SK-N-SH (cell line): Measurements from ENCODE around the gene DPAGT1. TPM values are rescaled to one million over a fixed set of nuclear protein-coding genes. Genes with fewer than 3 reads are reported as not detected.

Experiments used
- CTCF ChIA-PET: fragments of 300-600, 350-600 bp; formaldehyde crosslinking; extraction: SDS; loops from one replicate; lab custom pipeline; 2021; lab: Yijun Ruan, JAX
- POLR2A ChIA-PET: fragments of 350-600 bp; sonication (Branson Sonifier 250); formaldehyde crosslinking; extraction: SDS; loops from one replicate; lab custom pipeline; 2020; ENCODE audit warnings: antibody characterized with exemption, inconsistent platforms; lab: Yijun Ruan, JAX
- DNase-seq: peaks from one replicate; pipeline ENCODE4 v3.0.0; 2012
- H2AFZ ChIP-seq: fragments of 200-600 bp; sonication (generic); 2 replicates; pipeline ENCODE4 v1.8.1; 2016; ENCODE audit warnings: antibody characterized with exemption, mild to moderate bottlenecking, low read depth
- H3F3A ChIP-seq: fragments of 200-600 bp; sonication (generic); replicated peaks from 2 replicates; pipeline ENCODE3; 2016; ENCODE audit warnings: antibody characterized with exemption, mild to moderate bottlenecking; ENCODE audit not compliant: insufficient read depth
- H3K27ac ChIP-seq, 2 experiments: fragments of 200-500 bp in 1 of 2; fragments of 200-600 bp in 1 of 2; sonication (Bioruptor generic) in 1 of 2; sonication (generic), shearing (Covaris generic) in 1 of 2; 2 replicates each; pipeline versions ENCODE4 v1.5.1 to v1.6.1; 2014 to 2016; ENCODE audit warnings: low read depth in 2 of 2, inconsistent platforms in 1 of 2, low read length in 1 of 2, mild to moderate bottlenecking in 1 of 2, mixed read lengths in 1 of 2
- H3K27me3 ChIP-seq: fragments of 200-600 bp; sonication (generic), shearing (Covaris generic); 2 replicates; pipeline ENCODE4 v1.6.1; 2016; ENCODE audit warnings: mixed run types; ENCODE audit not compliant: insufficient read depth
- H3K36me3 ChIP-seq, 2 experiments: fragments of 200-500 bp in 1 of 2; fragments of 200-600 bp in 1 of 2; sonication (Bioruptor generic) in 1 of 2; sonication (generic) in 1 of 2; replicated peaks in 1 of 2; 2 replicates each; pipeline versions ENCODE3 to v1.5.1; 2014 to 2016; ENCODE audit warnings: low read length in 1 of 2, mild to moderate bottlenecking in 1 of 2; ENCODE audit not compliant: insufficient read depth in 2 of 2, control insufficient read depth in 1 of 2
- H3K4me1 ChIP-seq, 2 experiments: fragments of 200-500 bp in 1 of 2; fragments of 200-600 bp in 1 of 2; sonication (Bioruptor generic) in 1 of 2; sonication (generic), shearing (Covaris generic) in 1 of 2; 2 replicates each; pipeline versions ENCODE4 v1.5.1 to v1.6.1; 2014 to 2016; ENCODE audit warnings: low read depth in 1 of 2, low read length in 1 of 2, mixed run types in 1 of 2; ENCODE audit not compliant: insufficient read depth in 2 of 2, control insufficient read depth in 1 of 2
- H3K4me2 ChIP-seq: fragments of 200-600 bp; sonication (generic), shearing (Covaris generic); 2 replicates; pipeline ENCODE4 v1.6.1; 2017; ENCODE audit warnings: mixed run types
- H3K4me3 ChIP-seq, 2 experiments: fragments of 200-500 bp in 1 of 2; fragments of 200-600 bp in 1 of 2; sonication (Bioruptor generic) in 1 of 2; sonication (generic), shearing (Covaris generic) in 1 of 2; 2 replicates each; pipeline versions ENCODE4 v1.5.1 to v1.8.1; 2014 to 2016; ENCODE audit warnings: low read depth in 2 of 2, inconsistent platforms in 1 of 2, low read length in 1 of 2, mild to moderate bottlenecking in 1 of 2, mixed read lengths in 1 of 2, moderate library complexity in 1 of 2
- H3K79me2 ChIP-seq: fragments of 200-600 bp; sonication (generic); 2 replicates; pipeline ENCODE4 v1.8.1; 2017; ENCODE audit warnings: mild to moderate bottlenecking; ENCODE audit not compliant: insufficient read depth
- H3K9ac ChIP-seq: fragments of 200-600 bp; sonication (generic); 2 replicates; pipeline ENCODE4 v1.6.1; 2017; ENCODE audit warnings: mixed run types
- H3K9me2 ChIP-seq: fragments of 200-600 bp; sonication (generic); 2 replicates; pipeline ENCODE4 v1.6.1; 2017; ENCODE audit warnings: mixed run types
- H3K9me3 ChIP-seq: fragments of 200-600 bp; sonication (generic); 2 replicates; pipeline ENCODE4 v1.6.1; 2017; ENCODE audit warnings: mixed run types, mild to moderate bottlenecking, moderate library complexity
- H4K20me1 ChIP-seq: fragments of 200-600 bp; sonication (generic); 2 replicates; pipeline ENCODE4 v1.6.1; 2017; ENCODE audit warnings: mild to moderate bottlenecking, mixed run types; ENCODE audit not compliant: insufficient read depth
- CHD2 ChIP-seq: fragments of 150-350 bp; IDR thresholded peaks from 2 replicates; pipeline ENCODE4 v1.6.1; 2018; ENCODE audit warnings: low read length; ENCODE audit not compliant: partially characterized antibody
- EP300 ChIP-seq, 2 experiments: IDR thresholded peaks; 2 replicates each; pipeline versions ENCODE4 v1.4.0 to v1.6.1; 2012; ENCODE audit warnings: borderline replicate concordance in 1 of 2, low read depth in 1 of 2, low read length in 1 of 2
- GATA2 ChIP-seq: sonication (generic); formaldehyde crosslinking; IDR thresholded peaks from 2 replicates; pipeline ENCODE4 v1.5.0; 2020; ENCODE audit warnings: mild to moderate bottlenecking, missing genetic modification reagents
- MXI1 ChIP-seq: IDR thresholded peaks from 2 replicates; pipeline ENCODE4 v1.6.1; 2012; ENCODE audit warnings: mild to moderate bottlenecking, low read depth, low read length, improper control_type of control experiment
- NRF1 ChIP-seq: IDR thresholded peaks from 2 replicates; pipeline ENCODE4 v1.6.1; 2012; ENCODE audit warnings: low read depth, mild to moderate bottlenecking, low read length
- POLR2AphosphoS5 ChIP-seq: IDR thresholded peaks from 2 replicates; pipeline ENCODE4 v1.6.1; 2012; ENCODE audit warnings: low read depth, low read length
- RFX5 ChIP-seq: IDR thresholded peaks from 2 replicates; pipeline ENCODE4 v1.6.1; 2012; ENCODE audit warnings: mild to moderate bottlenecking, improper control_type of control experiment, low read length
- SMC3 ChIP-seq: IDR thresholded peaks from 2 replicates; pipeline ENCODE4 v1.6.1; 2012; ENCODE audit warnings: low read depth, low read length, improper control_type of control experiment
- TCF12 ChIP-seq: IDR thresholded peaks from 2 replicates; pipeline ENCODE4 v1.4.0; 2012
- USF1 ChIP-seq: IDR thresholded peaks from 2 replicates; pipeline ENCODE4 v1.4.0; 2012; ENCODE audit warnings: low read depth, borderline replicate concordance
- YY1 ChIP-seq: IDR thresholded peaks from 2 replicates; pipeline ENCODE4 v1.4.0; 2012; ENCODE audit warnings: low read depth, mild to moderate bottlenecking
- ZBTB33 ChIP-seq: IDR thresholded peaks from 2 replicates; pipeline ENCODE4 v1.4.0; 2012; ENCODE audit warnings: low read depth, borderline replicate concordance
- WGBS: methylation state at CpG from one replicate; pipeline ENCODE4 v1.1.6; 2017; ENCODE audit warnings: low lambda C conversion rate; 5-methylcytosine and 5-hydroxymethylcytosine counted together
- polyA plus RNA-seq, 3 experiments: library from polyadenylated mRNA; depleted of rRNA; stranded (reverse); fragments of >200 nt; gene quantifications; 2 replicates each; pipeline ENCODE4 v1.2.3, GENCODE V29; 2012
- TF ChIP-seq, protein P1 (sequence below): fragments of 200-600 bp; sonication (generic); IDR thresholded peaks from 2 replicates; pipeline ENCODE4 v1.6.1; 2017; ENCODE audit warnings: antibody characterized with exemption, mild to moderate bottlenecking, moderate library complexity
- TF ChIP-seq, protein P2 (sequence below): IDR thresholded peaks from 2 replicates; pipeline ENCODE4; 2012

DPAGT1 gene
- polyA plus RNA-seq, 1 of the 3 experiments (the other 2 are of a cell fraction): 99.5 TPM

- H3K79me2 ChIP-seq: no peaks in the 10 kb centered on the region
- 90% methylated on average over 2 of the region's 4 CpGs for WGBS
- ChIA-PET POLR2A (no interaction called here), CTCF (interaction anchor here (0.7 to 4.0 kb wide), 12 partner anchors 10 to 189 kb away, joined by 3 to 35 read pairs (median 4); partner anchors contain the start of genes ABCG4 and HINFP)
- H3K9ac ChIP-seq: no peak overlapping the region
- no peaks in the 10 kb centered on the region for H3K9me2 ChIP-seq
- peaks cover 13 to 45% of the 10 kb centered on the region in 2 experiments for H3K36me3 ChIP-seq
- H3K27me3 ChIP-seq: no peaks in the 10 kb centered on the region
- no peak overlapping the region for H2AFZ ChIP-seq
- H3K4me2 ChIP-seq: no peak overlapping the region
- no peak overlapping the region for H3K27ac ChIP-seq
- no peaks in the 10 kb centered on the region for H3K4me1 ChIP-seq
- H4K20me1 ChIP-seq: no peaks in the 10 kb centered on the region
- peak; percentile 48 for DNase-seq
- TF ChIP-seq YY1: no peak
- TF ChIP-seq, protein P1, sequence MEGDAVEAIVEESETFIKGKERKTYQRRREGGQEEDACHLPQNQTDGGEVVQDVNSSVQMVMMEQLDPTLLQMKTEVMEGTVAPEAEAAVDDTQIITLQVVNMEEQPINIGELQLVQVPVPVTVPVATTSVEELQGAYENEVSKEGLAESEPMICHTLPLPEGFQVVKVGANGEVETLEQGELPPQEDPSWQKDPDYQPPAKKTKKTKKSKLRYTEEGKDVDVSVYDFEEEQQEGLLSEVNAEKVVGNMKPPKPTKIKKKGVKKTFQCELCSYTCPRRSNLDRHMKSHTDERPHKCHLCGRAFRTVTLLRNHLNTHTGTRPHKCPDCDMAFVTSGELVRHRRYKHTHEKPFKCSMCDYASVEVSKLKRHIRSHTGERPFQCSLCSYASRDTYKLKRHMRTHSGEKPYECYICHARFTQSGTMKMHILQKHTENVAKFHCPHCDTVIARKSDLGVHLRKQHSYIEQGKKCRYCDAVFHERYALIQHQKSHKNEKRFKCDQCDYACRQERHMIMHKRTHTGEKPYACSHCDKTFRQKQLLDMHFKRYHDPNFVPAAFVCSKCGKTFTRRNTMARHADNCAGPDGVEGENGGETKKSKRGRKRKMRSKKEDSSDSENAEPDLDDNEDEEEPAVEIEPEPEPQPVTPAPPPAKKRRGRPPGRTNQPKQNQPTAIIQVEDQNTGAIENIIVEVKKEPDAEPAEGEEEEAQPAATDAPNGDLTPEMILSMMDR: peak; percentile 65
- H3F3A ChIP-seq: no peaks in the 10 kb centered on the region
- no peak overlapping the region for H3K4me3 ChIP-seq
- no peaks in the 10 kb centered on the region for H3K9me3 ChIP-seq
These were observed 32.8 kb upstream of the DPAGT1 start for GRCh38 chr11:119134389-119134978.

DNA sequence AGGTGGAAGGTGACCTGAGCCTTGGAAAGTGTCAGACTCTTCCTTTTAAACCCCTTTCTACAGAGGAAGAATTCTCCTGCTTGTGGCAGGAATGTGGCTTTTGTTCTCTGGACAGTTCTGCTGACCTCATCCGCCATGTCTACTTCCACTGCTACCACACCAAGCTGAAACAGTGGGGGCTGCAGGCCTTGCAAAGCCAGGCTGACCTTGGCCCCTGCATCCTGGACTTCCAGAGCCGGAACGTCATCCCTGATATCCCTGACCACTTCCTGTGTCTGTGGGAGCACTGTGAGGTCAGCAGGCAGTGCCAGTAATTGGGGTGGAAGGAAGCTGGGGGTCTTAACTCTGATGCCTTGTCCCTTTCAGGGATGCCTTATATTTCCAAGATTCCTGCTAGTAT is 29.0 kb upstream of the DPAGT1 start:
- 86% methylated on average over 1 of the region's 3 CpGs for WGBS
- no peak for DNase-seq
- H3K27ac ChIP-seq: no peak overlapping the region
- TF ChIP-seq NRF1 (no peak), RFX5 (no peak), CHD2 (no peak), POLR2AphosphoS5 (no peak), GATA2 (CRISPR knock-in tag) (no peak), SMC3 (no peak), USF1 (no peak), EP300 (IDR thresholded peaks at IDR 0.05; ENCODE audit: borderline replicate concordance in 1 of 2, low read depth in 1 of 2, low read length in 1 of 2) (no peak), MXI1 (no peak), TCF12 (no peak), ZBTB33 (no peak)
- TF ChIP-seq, protein P2, sequence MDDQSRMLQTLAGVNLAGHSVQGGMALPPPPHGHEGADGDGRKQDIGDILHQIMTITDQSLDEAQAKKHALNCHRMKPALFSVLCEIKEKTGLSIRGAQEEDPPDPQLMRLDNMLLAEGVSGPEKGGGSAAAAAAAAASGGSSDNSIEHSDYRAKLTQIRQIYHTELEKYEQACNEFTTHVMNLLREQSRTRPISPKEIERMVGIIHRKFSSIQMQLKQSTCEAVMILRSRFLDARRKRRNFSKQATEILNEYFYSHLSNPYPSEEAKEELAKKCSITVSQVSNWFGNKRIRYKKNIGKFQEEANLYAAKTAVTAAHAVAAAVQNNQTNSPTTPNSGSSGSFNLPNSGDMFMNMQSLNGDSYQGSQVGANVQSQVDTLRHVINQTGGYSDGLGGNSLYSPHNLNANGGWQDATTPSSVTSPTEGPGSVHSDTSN: no peak
- TF ChIP-seq, protein P1: no peak
- CTCF ChIA-PET: interaction anchor here (0.8 to 1.5 kb wide), 3 partner anchors 36 to 193 kb away, joined by 3 to 4 read pairs (median 3); no protein-coding TSS in a partner anchor
- no peaks in the 10 kb centered on the region for H3K9me2 ChIP-seq
- H3K36me3 ChIP-seq: peaks cover 27 to 45% of the 10 kb centered on the region in 2 experiments
- H3K27me3 ChIP-seq: no peaks in the 10 kb centered on the region
- no peak overlapping the region for H2AFZ ChIP-seq
- H3K4me2 ChIP-seq: no peak overlapping the region
- H3K79me2 ChIP-seq: peaks cover 6% of the 10 kb centered on the region
- POLR2A ChIA-PET: no interaction called here
- no peaks in the 10 kb centered on the region for H3K4me1 ChIP-seq
- no peak overlapping the region for H3K4me3 ChIP-seq
- no peaks in the 10 kb centered on the region for H4K20me1 ChIP-seq
- no peaks in the 10 kb centered on the region for H3K9me3 ChIP-seq
- no peak overlapping the region for H3K9ac ChIP-seq
- H3F3A ChIP-seq: no peaks in the 10 kb centered on the region
